ENCODE results near the gene ATXN8OS. TPM values are rescaled to one million over a fixed set of nuclear protein-coding genes. Genes with fewer than 3 reads are reported as not detected.
"Not testable (repeated sequence)": the region's sequence is repeated elsewhere in the genome, so short reads cannot be mapped to it uniquely, and the experiment has no call there.

The ATXN8OS gene
- total RNA-seq, 1 donor from 2014 or later, result not detected

DNA sequence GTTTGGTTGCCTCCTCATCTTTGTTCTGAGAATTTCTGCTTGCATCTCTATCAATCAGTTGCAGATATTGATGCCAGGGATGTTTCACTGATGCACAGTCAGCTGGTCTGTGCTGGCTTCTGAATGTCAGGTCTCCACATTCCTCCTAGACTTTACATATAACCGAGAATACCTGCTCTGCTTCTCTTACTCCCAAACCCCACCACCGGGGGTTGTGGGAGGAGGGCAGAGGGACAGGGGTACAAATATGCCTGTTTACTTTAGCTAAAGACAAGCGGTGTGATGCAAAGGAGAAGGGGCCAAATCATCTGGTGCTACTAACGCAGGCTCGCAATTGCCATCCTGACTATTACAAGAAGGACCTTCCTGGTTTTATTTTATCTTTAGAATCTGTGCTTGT, 18.1 kb downstream of the ATXN8OS start:
- no peaks in the 10 kb centered on the region for H3K36me3 ChIP-seq (ENCODE audit: control insufficient read depth, insufficient read depth, low read length)
- TF ChIP-seq, protein P1, sequence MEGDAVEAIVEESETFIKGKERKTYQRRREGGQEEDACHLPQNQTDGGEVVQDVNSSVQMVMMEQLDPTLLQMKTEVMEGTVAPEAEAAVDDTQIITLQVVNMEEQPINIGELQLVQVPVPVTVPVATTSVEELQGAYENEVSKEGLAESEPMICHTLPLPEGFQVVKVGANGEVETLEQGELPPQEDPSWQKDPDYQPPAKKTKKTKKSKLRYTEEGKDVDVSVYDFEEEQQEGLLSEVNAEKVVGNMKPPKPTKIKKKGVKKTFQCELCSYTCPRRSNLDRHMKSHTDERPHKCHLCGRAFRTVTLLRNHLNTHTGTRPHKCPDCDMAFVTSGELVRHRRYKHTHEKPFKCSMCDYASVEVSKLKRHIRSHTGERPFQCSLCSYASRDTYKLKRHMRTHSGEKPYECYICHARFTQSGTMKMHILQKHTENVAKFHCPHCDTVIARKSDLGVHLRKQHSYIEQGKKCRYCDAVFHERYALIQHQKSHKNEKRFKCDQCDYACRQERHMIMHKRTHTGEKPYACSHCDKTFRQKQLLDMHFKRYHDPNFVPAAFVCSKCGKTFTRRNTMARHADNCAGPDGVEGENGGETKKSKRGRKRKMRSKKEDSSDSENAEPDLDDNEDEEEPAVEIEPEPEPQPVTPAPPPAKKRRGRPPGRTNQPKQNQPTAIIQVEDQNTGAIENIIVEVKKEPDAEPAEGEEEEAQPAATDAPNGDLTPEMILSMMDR (IDR thresholded peaks at IDR 0.05; ENCODE audit: insufficient read depth, low read length, poor library complexity, severe bottlenecking), result no peak
- H3K27me3 ChIP-seq (ENCODE audit: control insufficient read depth, insufficient read depth, low read length), result no peaks in the 10 kb centered on the region
- no peak overlapping the region for H3K4me3 ChIP-seq (ENCODE audit: low read depth, low read length)
- DNase-seq (ENCODE audit: low read depth), result no peak

DNA sequence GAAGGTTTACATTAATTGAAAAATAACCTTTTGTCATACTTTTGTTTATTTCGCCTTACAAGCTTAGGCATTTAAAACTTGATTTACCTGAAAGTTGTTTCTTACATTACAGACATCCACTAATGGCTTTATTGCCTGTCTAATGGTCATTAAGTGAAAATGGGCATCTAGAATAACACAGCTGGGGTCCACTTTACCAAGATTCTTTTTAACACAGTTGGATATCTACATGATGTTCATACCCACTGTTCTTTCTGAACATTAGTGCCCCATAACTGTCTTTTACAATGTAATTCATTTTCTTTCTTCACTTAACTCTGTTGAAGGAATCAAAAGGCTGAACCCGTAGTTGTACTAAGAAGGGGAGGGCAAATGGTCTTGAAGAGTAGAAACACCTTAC, 20.5 kb downstream of the ATXN8OS start:
- H3K4me3 ChIP-seq (ENCODE audit: low read depth, low read length), result no peak overlapping the region

DNA sequence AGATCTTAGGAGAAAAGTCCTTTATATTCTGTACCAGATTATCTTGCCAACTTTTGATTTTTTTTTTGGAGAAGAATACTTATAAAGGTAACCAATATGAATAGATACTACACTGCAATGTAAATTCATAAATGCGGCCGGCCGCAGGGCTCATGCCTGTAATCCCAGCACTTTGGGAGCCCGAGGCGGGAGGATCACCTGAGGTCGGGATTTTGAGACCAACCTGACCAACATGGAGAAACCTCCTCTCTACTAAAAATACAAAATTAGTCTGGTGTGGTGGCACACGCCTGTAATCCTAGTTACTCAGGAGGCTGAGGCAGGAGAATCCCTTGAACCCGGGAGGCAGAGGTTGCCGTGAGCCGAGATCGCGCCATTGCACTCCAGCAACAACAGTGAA, 35.0 kb downstream of the ATXN8OS start:
- not testable (repeated sequence) for H3K36me3 ChIP-seq (ENCODE audit: control insufficient read depth, insufficient read depth, low read length); H3K27me3 ChIP-seq (ENCODE audit: control insufficient read depth, insufficient read depth, low read length); H3K4me3 ChIP-seq (ENCODE audit: low read depth, low read length)

More for the DNA sequence above, 20.5 kb downstream of the ATXN8OS start:
- TF ChIP-seq, protein P1 (IDR thresholded peaks at IDR 0.05; ENCODE audit: insufficient read depth, low read length, poor library complexity, severe bottlenecking), result no peak
- no peaks in the 10 kb centered on the region for H3K36me3 ChIP-seq (ENCODE audit: control insufficient read depth, insufficient read depth, low read length)
- no peaks in the 10 kb centered on the region for H3K27me3 ChIP-seq (ENCODE audit: control insufficient read depth, insufficient read depth, low read length)
- DNase-seq (ENCODE audit: low read depth), result no peak

DNA sequence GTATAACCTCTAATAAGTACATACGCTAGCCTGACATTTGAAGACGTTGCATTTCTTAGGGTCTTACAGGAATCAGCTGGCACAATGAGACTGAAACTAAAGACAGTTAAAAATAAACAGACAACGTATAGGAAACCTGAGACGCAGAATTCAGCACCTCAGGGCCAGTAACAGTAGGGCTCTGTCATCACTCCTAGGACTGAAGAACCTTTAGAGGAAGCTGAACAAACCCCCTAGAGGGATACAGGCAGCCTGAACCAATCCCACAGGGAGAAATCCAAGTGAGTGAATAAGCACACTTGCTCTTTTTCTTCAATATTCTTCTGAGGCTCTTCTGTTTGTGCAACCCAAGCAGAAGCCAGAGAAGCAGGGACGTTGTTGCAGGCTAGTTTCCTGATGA, 54.5 kb downstream of the ATXN8OS start:
- DNase-seq (ENCODE audit: low read depth), result no peak
- TF ChIP-seq, protein P1 (IDR thresholded peaks at IDR 0.05; ENCODE audit: insufficient read depth, low read length, poor library complexity, severe bottlenecking), result no peak

More for the DNA sequence above, 35.0 kb downstream of the ATXN8OS start:
- not testable (repeated sequence) for DNase-seq (ENCODE audit: low read depth)

DNA sequence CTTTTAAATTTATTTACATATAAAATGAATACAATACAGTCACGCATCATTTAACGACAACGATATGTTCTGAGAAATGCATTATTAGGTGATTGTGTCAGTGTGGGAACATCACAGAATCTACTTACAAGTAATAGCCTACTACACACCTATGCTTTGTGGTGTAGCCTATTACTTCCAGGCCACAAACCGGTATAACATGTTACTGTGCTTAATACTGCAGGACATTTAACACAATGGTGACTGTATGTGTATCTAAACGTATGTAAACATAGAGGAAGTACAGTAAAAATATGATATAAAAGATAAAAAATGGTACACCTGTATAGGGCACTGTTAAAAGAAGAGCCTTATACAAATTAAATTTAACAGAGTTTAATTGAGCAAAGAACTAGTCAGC, 63.1 kb downstream of the ATXN8OS start:
- no peak for DNase-seq (ENCODE audit: low read depth)
- Histone ChIP-seq H3K4me3 (ENCODE audit: low read depth, low read length) (no peak overlapping the region), H3K36me3 (ENCODE audit: control insufficient read depth, insufficient read depth, low read length) (no peaks in the 10 kb centered on the region), H3K27me3 (ENCODE audit: control insufficient read depth, insufficient read depth, low read length) (no peaks in the 10 kb centered on the region)
- TF ChIP-seq, protein P1 (IDR thresholded peaks at IDR 0.05; ENCODE audit: insufficient read depth, low read length, poor library complexity, severe bottlenecking), result no peak

More for the DNA sequence above, 54.5 kb downstream of the ATXN8OS start:
- Histone ChIP-seq H3K27me3 (ENCODE audit: control insufficient read depth, insufficient read depth, low read length) (no peaks in the 10 kb centered on the region), H3K36me3 (ENCODE audit: control insufficient read depth, insufficient read depth, low read length) (no peaks in the 10 kb centered on the region), H3K4me3 (ENCODE audit: low read depth, low read length) (no peak overlapping the region)

DNA sequence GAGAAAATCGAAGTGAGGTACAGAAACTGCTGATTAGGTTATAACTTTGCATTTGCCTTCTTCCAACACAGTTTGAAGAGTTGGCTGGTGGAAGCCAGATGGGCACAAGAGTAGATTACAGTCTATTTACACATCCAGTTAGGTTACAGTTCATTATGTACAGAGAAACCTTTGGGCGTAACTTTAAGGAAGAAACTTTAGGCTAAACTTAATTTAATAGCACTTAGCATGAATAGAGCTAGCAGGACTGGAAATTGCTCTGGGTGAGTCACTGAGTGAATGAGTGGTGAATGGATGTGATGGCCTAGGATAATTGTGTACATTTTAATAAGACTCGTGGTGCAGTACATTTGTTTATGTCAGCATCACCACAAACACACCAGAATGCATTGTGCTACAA, 63.5 kb downstream of the ATXN8OS start:
- Histone ChIP-seq H3K4me3 (ENCODE audit: low read depth, low read length) (no peak overlapping the region), H3K27me3 (ENCODE audit: control insufficient read depth, insufficient read depth, low read length) (no peaks in the 10 kb centered on the region), H3K36me3 (ENCODE audit: control insufficient read depth, insufficient read depth, low read length) (no peaks in the 10 kb centered on the region)
- no peak for DNase-seq (ENCODE audit: low read depth)
- TF ChIP-seq, protein P1 (IDR thresholded peaks at IDR 0.05; ENCODE audit: insufficient read depth, low read length, poor library complexity, severe bottlenecking), result no peak
